ENCODE results near the gene NPRL2. TPM values are rescaled to one million over a fixed set of nuclear protein-coding genes. Genes with fewer than 3 reads are reported as not detected.

The NPRL2 gene
- total RNA-seq, 1 donor from 2014 or later: 16.4 TPM

DNA sequence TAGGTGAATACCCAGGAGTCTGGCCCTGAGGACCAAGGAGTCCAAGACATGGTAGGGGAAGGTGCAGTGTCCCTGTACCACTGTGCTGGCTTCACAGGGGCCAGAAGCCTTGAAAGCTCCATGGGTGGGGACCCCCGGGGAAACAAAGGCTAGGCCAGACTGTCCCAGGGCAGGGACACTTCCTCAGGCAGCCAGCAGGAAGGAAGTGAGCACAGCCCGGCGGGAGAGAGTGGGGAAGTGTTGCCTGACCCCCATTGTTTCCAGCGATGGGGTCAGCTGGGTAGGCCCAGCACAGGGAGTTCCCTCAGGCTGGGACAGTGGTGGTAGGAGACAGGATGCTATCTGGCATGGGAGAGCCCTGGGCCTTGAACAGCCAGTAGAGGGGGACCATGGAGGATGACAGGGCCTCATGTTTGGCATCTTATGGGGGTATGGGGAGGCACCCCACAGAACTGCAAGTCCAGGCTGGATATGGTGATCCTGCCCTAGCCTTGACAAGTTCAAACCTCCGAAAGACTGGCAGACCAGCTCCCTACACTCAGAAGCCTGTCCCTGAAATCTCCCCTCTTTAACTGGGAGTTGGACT is 26.9 kb downstream of the NPRL2 start:
- DNase-seq: peak; percentile 74
- Histone ChIP-seq H3K4me1 (peaks cover 93% of the 10 kb centered on the region), H3K4me3 (peak overlapping the region; percentile 86), H3K27ac (replicated peaks) (peak overlapping the region; percentile 99), H3K27me3 (ENCODE audit: low read depth) (no peaks in the 10 kb centered on the region), H3K36me3 (peaks cover 33% of the 10 kb centered on the region), H3K9me3 (replicated peaks) (no peaks in the 10 kb centered on the region)
- TF ChIP-seq, protein P1, sequence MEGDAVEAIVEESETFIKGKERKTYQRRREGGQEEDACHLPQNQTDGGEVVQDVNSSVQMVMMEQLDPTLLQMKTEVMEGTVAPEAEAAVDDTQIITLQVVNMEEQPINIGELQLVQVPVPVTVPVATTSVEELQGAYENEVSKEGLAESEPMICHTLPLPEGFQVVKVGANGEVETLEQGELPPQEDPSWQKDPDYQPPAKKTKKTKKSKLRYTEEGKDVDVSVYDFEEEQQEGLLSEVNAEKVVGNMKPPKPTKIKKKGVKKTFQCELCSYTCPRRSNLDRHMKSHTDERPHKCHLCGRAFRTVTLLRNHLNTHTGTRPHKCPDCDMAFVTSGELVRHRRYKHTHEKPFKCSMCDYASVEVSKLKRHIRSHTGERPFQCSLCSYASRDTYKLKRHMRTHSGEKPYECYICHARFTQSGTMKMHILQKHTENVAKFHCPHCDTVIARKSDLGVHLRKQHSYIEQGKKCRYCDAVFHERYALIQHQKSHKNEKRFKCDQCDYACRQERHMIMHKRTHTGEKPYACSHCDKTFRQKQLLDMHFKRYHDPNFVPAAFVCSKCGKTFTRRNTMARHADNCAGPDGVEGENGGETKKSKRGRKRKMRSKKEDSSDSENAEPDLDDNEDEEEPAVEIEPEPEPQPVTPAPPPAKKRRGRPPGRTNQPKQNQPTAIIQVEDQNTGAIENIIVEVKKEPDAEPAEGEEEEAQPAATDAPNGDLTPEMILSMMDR (IDR thresholded peaks at IDR 0.05; ENCODE audit: borderline replicate concordance): no peak
- intact Hi-C loops (cut with micrococcal nuclease): no loop called here

DNA sequence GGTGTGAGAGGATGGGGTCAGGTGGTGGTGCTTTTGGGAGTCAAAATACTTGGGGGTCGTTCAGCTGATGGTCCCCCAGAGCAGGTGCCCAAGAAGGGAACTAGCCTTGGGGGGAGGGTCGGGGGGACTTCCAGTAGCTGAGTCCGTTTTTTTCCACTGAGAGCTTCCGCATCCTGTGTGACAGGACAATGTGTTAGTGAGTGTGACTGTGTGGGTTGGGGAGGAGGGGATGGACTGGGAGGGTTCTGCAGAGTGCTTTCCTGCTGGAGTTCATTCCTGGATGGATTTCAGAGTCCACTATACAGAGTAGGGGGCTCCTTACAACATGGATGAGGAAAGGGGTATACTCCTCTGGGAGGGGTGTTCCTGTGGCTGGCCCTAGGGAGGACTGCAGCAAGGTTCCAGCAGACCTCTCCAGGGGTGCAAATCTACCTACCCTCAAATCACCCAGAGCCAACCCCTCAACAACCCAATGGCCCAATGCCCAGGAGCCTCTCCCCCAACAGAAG is 27.4 kb downstream of the NPRL2 start:
- peak; percentile 47 for DNase-seq
- intact Hi-C loops (cut with micrococcal nuclease): no loop called here
- Histone ChIP-seq H3K4me1 (peaks cover 93% of the 10 kb centered on the region), H3K36me3 (peaks cover 39% of the 10 kb centered on the region), H3K27ac (replicated peaks) (peak overlapping the region; percentile 99), H3K9me3 (replicated peaks) (no peaks in the 10 kb centered on the region), H3K27me3 (ENCODE audit: low read depth) (no peaks in the 10 kb centered on the region), H3K4me3 (peak overlapping the region; percentile 86)
- TF ChIP-seq, protein P1 (IDR thresholded peaks at IDR 0.05; ENCODE audit: borderline replicate concordance): no peak

DNA sequence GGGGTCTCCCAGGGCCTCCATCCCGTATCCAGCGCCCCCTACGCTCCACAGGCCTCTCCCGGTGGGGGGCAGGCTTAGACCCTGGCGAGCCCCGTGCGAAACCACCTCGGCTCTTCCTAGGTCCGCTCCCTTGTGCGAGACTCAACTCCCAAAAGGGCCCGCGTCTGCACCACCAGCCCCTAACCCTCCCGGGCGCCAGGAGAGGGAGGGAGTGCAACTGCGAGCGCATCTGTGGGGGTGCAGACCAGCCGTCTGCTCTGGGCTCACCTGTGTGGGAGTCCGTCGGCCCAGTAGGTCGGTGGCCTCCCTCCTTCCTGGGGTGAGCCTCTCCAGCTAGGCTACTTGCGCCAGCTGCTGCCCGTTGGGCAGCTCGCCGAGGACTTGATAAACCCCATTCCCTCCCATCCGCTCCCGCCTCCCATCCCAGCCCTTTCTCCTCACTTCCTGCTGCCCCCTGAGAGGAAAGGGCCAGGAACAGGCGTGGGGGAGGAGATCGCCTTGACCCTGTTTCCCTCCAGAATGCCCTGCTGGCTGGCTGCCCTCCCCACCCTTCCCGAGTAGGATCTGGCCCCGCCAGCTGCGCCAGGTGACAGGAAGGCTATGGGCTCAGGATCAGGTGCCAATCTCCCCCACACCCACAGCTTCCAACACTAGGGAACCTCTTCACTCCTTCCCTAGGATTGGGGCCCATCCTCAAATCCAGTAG is 28.0 kb downstream of the NPRL2 start, which contains the start of gene HYAL2:
Gene HYAL2, minus strand, starts transcription at position 360 of the 706 bp plus-strand sequence. CDS start 2,256 bp downstream, outside the sequence.
- intact Hi-C loops (cut with micrococcal nuclease): no loop called here
- DNase-seq: peak; percentile 73
- peaks cover 45% of the 10 kb centered on the region for H3K36me3 ChIP-seq

DNA sequence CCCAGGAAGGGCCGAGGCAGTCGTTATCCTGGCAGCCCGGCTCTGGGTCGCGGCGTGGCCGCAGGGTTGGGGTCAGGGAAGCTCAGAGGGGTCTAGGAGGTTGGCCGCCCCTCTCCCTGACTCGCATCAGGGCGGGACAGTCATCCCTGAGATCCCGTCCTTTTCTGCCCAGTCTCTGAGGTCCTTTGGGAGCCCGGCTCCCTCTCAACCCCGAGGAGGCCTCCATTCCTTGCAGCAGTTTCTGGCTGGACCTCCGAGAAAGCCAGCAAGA is 28.5 kb downstream of the NPRL2 start:
- H3K9me3 ChIP-seq (replicated peaks): no peaks in the 10 kb centered on the region
- H3K27ac ChIP-seq (replicated peaks): peak overlapping the region; percentile 99
- intact Hi-C loops (cut with micrococcal nuclease): no loop called here
- H3K36me3 ChIP-seq: peaks cover 50% of the 10 kb centered on the region
- TF ChIP-seq, protein P1 (IDR thresholded peaks at IDR 0.05; ENCODE audit: borderline replicate concordance): no peak
- peaks cover 93% of the 10 kb centered on the region for H3K4me1 ChIP-seq
- no peak for DNase-seq
- H3K27me3 ChIP-seq (ENCODE audit: low read depth): no peaks in the 10 kb centered on the region
- H3K4me3 ChIP-seq: peak overlapping the region; percentile 86

More for the DNA sequence above, 28.0 kb downstream of the NPRL2 start, which contains the start of gene HYAL2:
- Histone ChIP-seq H3K4me1 (peaks cover 93% of the 10 kb centered on the region), H3K27ac (replicated peaks) (peak within 1 kb of the TSS; percentile 99), H3K27me3 (ENCODE audit: low read depth) (no peaks in the 10 kb centered on the region), H3K9me3 (replicated peaks) (no peaks in the 10 kb centered on the region), H3K4me3 (peak within 1 kb of the TSS; percentile 86)
- TF ChIP-seq, protein P1 (IDR thresholded peaks at IDR 0.05; ENCODE audit: borderline replicate concordance): no peak

DNA sequence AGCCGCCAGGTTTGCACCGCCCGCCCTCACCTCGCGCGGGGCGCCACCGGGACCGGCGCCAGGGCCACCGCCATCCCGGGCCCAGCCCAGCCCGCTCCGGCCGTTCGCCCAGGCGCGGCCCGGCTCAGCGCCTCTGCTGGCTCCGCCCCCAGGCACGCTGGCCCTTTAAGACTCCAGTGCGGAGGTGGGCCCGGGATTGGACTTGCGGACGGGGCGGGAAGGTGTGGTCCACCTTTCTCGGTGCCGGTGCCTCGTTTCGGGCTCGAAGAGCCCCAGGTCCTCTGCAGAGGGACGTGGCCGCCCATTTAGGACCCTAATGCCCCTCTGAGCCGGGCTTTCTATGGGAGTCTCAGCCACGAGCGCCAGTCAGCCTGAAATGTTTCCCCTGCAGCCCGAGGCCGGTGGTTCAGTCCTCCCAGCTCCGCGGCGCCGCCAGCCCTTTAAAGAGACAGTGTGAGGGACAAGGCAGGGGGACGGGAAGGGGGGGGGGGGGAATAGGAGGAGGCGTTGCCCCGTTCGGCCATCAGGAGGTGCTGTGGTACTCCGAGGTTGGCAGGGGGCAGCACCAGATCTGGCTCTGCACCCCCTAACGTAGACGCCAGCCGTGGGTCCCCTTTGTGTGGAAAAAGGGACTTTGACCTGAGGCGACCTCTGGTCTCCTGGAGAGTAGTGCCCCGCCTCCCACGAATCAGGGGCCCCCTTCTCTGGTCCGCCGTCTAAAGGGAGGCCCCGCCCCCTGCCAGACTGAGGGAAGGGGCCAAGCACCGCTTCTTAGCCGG is 29.1 kb downstream of the NPRL2 start:
- Histone ChIP-seq H3K27me3 (ENCODE audit: low read depth) (no peaks in the 10 kb centered on the region), H3K4me3 (peak overlapping the region; percentile 86), H3K9me3 (replicated peaks) (no peaks in the 10 kb centered on the region), H3K27ac (replicated peaks) (peak overlapping the region; percentile 99), H3K36me3 (peaks cover 51% of the 10 kb centered on the region), H3K4me1 (peaks cover 93% of the 10 kb centered on the region)
- peak; percentile 91 for DNase-seq
- TF ChIP-seq, protein P1 (IDR thresholded peaks at IDR 0.05; ENCODE audit: borderline replicate concordance): peak; percentile 67
- intact Hi-C loops (cut with micrococcal nuclease): no loop called here
